ENCODE results near the gene FLT1.
A peak's percentile ranks its signal among the peaks of the same experiment; 100 is the strongest.

The FLT1 gene

GRCh38 chr13:28373810-28374209 lies 121.1 kb downstream of the FLT1 start:
- TF ChIP-seq GATA2 (IDR thresholded peaks at IDR 0.05; ENCODE audit: low read depth, low read length) (no peak), GATA3 (IDR thresholded peaks at IDR 0.05; ENCODE audit: low read depth, low read length) (no peak)

- TF ChIP-seq GATA2 (IDR thresholded peaks at IDR 0.05; ENCODE audit: low read depth, low read length): no peak
- no peak for TF ChIP-seq GATA3 (IDR thresholded peaks at IDR 0.05; ENCODE audit: low read depth, low read length)
Observed at GRCh38 chr13:28370448-28370847, 124.5 kb downstream of the FLT1 start.

- no peak for TF ChIP-seq GATA2 (IDR thresholded peaks at IDR 0.05; ENCODE audit: low read depth, low read length)
- no peak for TF ChIP-seq GATA3 (IDR thresholded peaks at IDR 0.05; ENCODE audit: low read depth, low read length)
Observed at GRCh38 chr13:28358708-28359107, 136.2 kb downstream of the FLT1 start.

GRCh38 chr13:28357911-28358433 lies 137.0 kb downstream of the FLT1 start:
- TF ChIP-seq GATA2 (IDR thresholded peaks at IDR 0.05; ENCODE audit: low read depth, low read length): no peak
- no peak for TF ChIP-seq GATA3 (IDR thresholded peaks at IDR 0.05; ENCODE audit: low read depth, low read length)

GRCh38 chr13:28357247-28357825 lies 137.6 kb downstream of the FLT1 start:
- TF ChIP-seq GATA3 (IDR thresholded peaks at IDR 0.05; ENCODE audit: low read depth, low read length) (no peak), GATA2 (IDR thresholded peaks at IDR 0.05; ENCODE audit: low read depth, low read length) (no peak)

- no peak for TF ChIP-seq GATA3 (IDR thresholded peaks at IDR 0.05; ENCODE audit: low read depth, low read length)
- TF ChIP-seq GATA2 (IDR thresholded peaks at IDR 0.05; ENCODE audit: low read depth, low read length): no peak
Observed at GRCh38 chr13:28356561-28357021, 138.3 kb downstream of the FLT1 start.

- TF ChIP-seq GATA3 (IDR thresholded peaks at IDR 0.05; ENCODE audit: low read depth, low read length) (no peak), GATA2 (IDR thresholded peaks at IDR 0.05; ENCODE audit: low read depth, low read length) (no peak)
Observed at GRCh38 chr13:28355822-28356371, 139.0 kb downstream of the FLT1 start.

GRCh38 chr13:28355046-28355821 lies 139.7 kb downstream of the FLT1 start:
- TF ChIP-seq GATA3 (IDR thresholded peaks at IDR 0.05; ENCODE audit: low read depth, low read length) (no peak), GATA2 (IDR thresholded peaks at IDR 0.05; ENCODE audit: low read depth, low read length) (no peak)

- TF ChIP-seq GATA3 (IDR thresholded peaks at IDR 0.05; ENCODE audit: low read depth, low read length): no peak
- no peak for TF ChIP-seq GATA2 (IDR thresholded peaks at IDR 0.05; ENCODE audit: low read depth, low read length)
Observed at GRCh38 chr13:28353679-28354078, 141.2 kb downstream of the FLT1 start.

GRCh38 chr13:28349907-28350654 lies 144.8 kb downstream of the FLT1 start:
- TF ChIP-seq GATA3 (IDR thresholded peaks at IDR 0.05; ENCODE audit: low read depth, low read length) (no peak), GATA2 (IDR thresholded peaks at IDR 0.05; ENCODE audit: low read depth, low read length) (no peak)

GRCh38 chr13:28349371-28349770 lies 145.6 kb downstream of the FLT1 start:
- TF ChIP-seq GATA3 (IDR thresholded peaks at IDR 0.05; ENCODE audit: low read depth, low read length) (no peak), GATA2 (IDR thresholded peaks at IDR 0.05; ENCODE audit: low read depth, low read length) (peak; percentile 75)

- TF ChIP-seq GATA3 (IDR thresholded peaks at IDR 0.05; ENCODE audit: low read depth, low read length) (no peak), GATA2 (IDR thresholded peaks at IDR 0.05; ENCODE audit: low read depth, low read length) (no peak)
Observed at GRCh38 chr13:28347456-28348371, 147.2 kb downstream of the FLT1 start.

- TF ChIP-seq GATA2 (IDR thresholded peaks at IDR 0.05; ENCODE audit: low read depth, low read length) (no peak), GATA3 (IDR thresholded peaks at IDR 0.05; ENCODE audit: low read depth, low read length) (no peak)
Observed at GRCh38 chr13:28346154-28346553, 148.8 kb downstream of the FLT1 start.

All from SH-SY5Y (cell line).